GM18520 (cell line): ENCODE data around the gene PSG1.
"Not testable (repeated sequence)": the region's sequence is repeated elsewhere in the genome, so short reads cannot be mapped to it uniquely, and the experiment has no call there.

Source experiments
- ATAC-seq: cut with Tn5 transposase; IDR thresholded peaks from one replicate; pipeline ENCODE4 v1.9.1; 2021; ENCODE audit not compliant: unreplicated experiment

Gene PSG1

GRCh38 chr19:42831221-42832019, 48.1 kb downstream of the PSG1 start:
- ATAC-seq, result no peak

- not testable (repeated sequence) for ATAC-seq
Observed at GRCh38 chr19:42821306-42821977, 58.1 kb downstream of the PSG1 start.

DNA sequence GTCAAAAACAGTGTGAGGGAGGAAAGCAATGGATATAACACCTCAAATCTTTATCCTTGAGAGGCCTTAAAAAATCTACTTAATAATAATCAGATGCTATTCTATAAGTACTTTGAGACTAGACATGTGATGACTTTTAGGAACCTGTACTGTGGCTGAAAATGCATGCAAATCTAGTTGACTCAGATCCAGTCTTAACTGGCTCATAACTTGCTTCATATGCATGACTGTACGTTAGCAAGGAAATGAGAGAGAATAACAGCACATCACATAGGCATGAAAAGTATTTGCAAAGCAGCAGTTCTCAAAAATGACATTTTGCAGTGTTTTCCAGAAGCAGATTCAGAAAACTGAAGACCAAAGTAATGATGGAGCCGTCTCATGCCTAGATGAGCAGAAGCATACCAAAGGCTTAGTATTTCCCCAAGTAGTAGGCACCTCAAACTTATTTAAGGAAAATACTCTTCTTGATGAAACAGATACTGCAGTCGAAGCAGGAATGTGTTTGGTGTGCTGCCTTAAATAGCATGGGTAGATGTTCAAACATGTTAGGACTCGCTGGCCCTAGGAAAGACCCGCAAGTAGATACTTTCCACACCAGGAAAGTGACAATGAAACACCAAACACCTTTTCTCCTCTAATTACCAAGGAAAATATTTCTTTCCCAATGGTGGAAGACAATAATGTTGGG, 59.4 kb downstream of the PSG1 start:
- not testable (repeated sequence) for ATAC-seq

GRCh38 chr19:42816894-42817293, 62.6 kb downstream of the PSG1 start:
- ATAC-seq, result no peak
